K562 (cell line): ENCODE results near the gene GPATCH2L. TPM values are rescaled to one million over a fixed set of nuclear protein-coding genes. Genes with fewer than 3 reads are reported as not detected.

Source experiments
- C11orf30 ChIP-seq: fragments of 450-650 bp; IDR thresholded peaks from 2 replicates; pipeline ENCODE4 v1.6.1; 2016; ENCODE audit warnings: low read depth, mild to moderate bottlenecking
- DMBX1 ChIP-seq: fragments of 250-450 bp; sonication (Bioruptor Pico); IDR thresholded peaks from 2 replicates; pipeline ENCODE4 v1.8.0; 2022; ENCODE audit warnings: inconsistent platforms, mild to moderate bottlenecking, moderate library complexity, borderline replicate concordance
- FIP1L1 ChIP-seq: fragments of 200-400 bp; formaldehyde crosslinking; IDR thresholded peaks from 2 replicates; pipeline ENCODE4 v1.6.1; 2018; ENCODE audit warnings: mild to moderate bottlenecking, low read depth, low read length; ENCODE audit not compliant: poor library complexity, severe bottlenecking
- MTA3 ChIP-seq: fragments of 450-650 bp; formaldehyde crosslinking; IDR thresholded peaks from 2 replicates; pipeline ENCODE4 v1.6.1; 2017; ENCODE audit warnings: mild to moderate bottlenecking, borderline replicate concordance
- POU5F1 ChIP-seq: fragments of 150-350 bp; IDR thresholded peaks from 2 replicates; pipeline ENCODE4 v1.6.1; 2014; ENCODE audit warnings: borderline replicate concordance, low read length, low read depth, mild to moderate bottlenecking; ENCODE audit not compliant: partially characterized antibody
- SMAD4 ChIP-seq: fragments of 250-450 bp; sonication (Bioruptor Pico); conservative IDR thresholded peaks from 2 replicates; pipeline ENCODE4 v1.8.0; 2021; ENCODE audit warnings: inconsistent platforms, mild to moderate bottlenecking, moderate library complexity
- ZNF311 ChIP-seq: fragments of 250-450 bp; sonication (Bioruptor Pico); IDR thresholded peaks from 2 replicates; pipeline ENCODE4 v1.4.0; 2020; ENCODE audit warnings: mild to moderate bottlenecking, moderate library complexity
- ZNF592 ChIP-seq: fragments of 450-650 bp; IDR thresholded peaks from 2 replicates; pipeline ENCODE4 v1.6.1; 2017; ENCODE audit warnings: antibody characterized with exemption, mild to moderate bottlenecking
- polyA plus RNA-seq, 8 experiments: library from polyadenylated mRNA; depleted of rRNA in 4 of 8; stranded (reverse) in 5 of 8; unstranded in 3 of 8; fragments of >200 nt; fragmentation: Nextera tagmentation in 2 of 8; fragmentation: Illumina TruSeq in 1 of 8; extraction: Ambion mirVana in 2 of 8; extraction: Trizol in 1 of 8; gene quantifications; 2 replicates each; pipeline versions ENCODE4 v1.2.1 to v1.2.3, GENCODE V29; 2011 to 2014; ENCODE audit warnings: inconsistent platforms in 1 of 8, missing spikeins in 1 of 8
- total RNA-seq, 7 experiments: library from RNA; depleted of rRNA in 6 of 7; stranded (reverse); fragments of >200 nt in 6 of 7; fragmentation: Illumina TruSeq in 2 of 7; extraction: Trizol in 2 of 7; gene quantifications; 2 replicates each; pipeline versions ENCODE4 v1.2.1 to v1.2.3, GENCODE V29; 2011 to 2021; ENCODE audit warnings: low replicate concordance in 1 of 7
- TF ChIP-seq, protein P1 (sequence below), 2 experiments: fragments of 250-450 bp in 1 of 2; fragments of 450-650 bp in 1 of 2; sonication (Bioruptor Pico) in 1 of 2; IDR thresholded peaks; 2 replicates each; pipeline versions ENCODE4 v1.6.1 to v1.8.0; 2016 to 2021; ENCODE audit warnings: mild to moderate bottlenecking in 2 of 2, moderate library complexity in 2 of 2, missing compliant biosample characterization in 1 of 2, missing genetic modification characterization in 1 of 2

Gene GPATCH2L
- total and polyA plus RNA-seq, 9 of the 15 experiments (the other 6 are each of a cell fraction or from before 2014, with no cell fraction given), result 13.1 to 39.6 (median 20.0) TPM

- TF ChIP-seq, protein P1, sequence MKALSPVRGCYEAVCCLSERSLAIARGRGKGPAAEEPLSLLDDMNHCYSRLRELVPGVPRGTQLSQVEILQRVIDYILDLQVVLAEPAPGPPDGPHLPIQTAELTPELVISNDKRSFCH (CRISPR knock-in tag; IDR thresholded peaks at IDR 0.05), result no peak
- TF ChIP-seq, protein P1 (tag; IDR thresholded peaks at IDR 0.05), result peak; percentile 62; the same call in 1 of the 2 replicates
- no peak for TF ChIP-seq POU5F1
- TF ChIP-seq ZNF311 (CRISPR knock-in tag), result peak; percentile 59; the same call in 1 of the 2 replicates
- peak; percentile 93 for TF ChIP-seq ZNF592
- TF ChIP-seq FIP1L1, result no peak
- 0 out of 2 replicates have a peak, but pooled peaks have one; percentile 30 for TF ChIP-seq SMAD4 (CRISPR knock-in tag)
- no peak for TF ChIP-seq C11orf30
- no peak for TF ChIP-seq MTA3
- TF ChIP-seq DMBX1 (CRISPR knock-in tag), result peak; percentile 25; the same call in 1 of the 2 replicates
Measured at GRCh38 chr14:76219873-76220272, 68.2 kb downstream of the GPATCH2L start (continued).
